ENCODE measurements around the gene DQX1. TPM values are rescaled to one million over a fixed set of nuclear protein-coding genes. Genes with fewer than 3 reads are reported as not detected.

The DQX1 gene
- polyA plus RNA-seq, 1 donor from 2014 or later, result 0.59 TPM

DNA sequence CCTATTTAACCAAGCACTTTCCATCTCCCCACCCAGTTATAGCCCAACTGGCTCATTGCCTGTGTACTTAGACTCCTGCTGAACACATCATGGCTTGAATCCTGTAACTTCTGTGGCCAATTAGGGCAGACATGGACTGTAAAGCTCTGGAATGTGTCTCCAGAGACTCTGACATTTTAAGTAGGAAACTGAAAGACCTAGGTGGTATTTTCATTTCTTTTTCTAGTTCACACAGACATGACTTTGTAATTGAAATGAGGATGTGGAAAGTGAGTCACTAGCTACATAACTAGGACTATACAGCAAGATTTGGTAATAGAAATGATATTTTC lies 40.7 kb upstream of the DQX1 start:
- TF ChIP-seq EZH2 (IDR thresholded peaks at IDR 0.05; ENCODE audit: borderline replicate concordance, insufficient read depth, low read length, poor library complexity, severe bottlenecking), result no peak
- TF ChIP-seq POLR2AphosphoS5 (IDR thresholded peaks at IDR 0.05), result no peak
- TF ChIP-seq REST (IDR thresholded peaks at IDR 0.05; ENCODE audit: borderline replicate concordance), result no peak
- no peak for TF ChIP-seq RAD21 (conservative IDR thresholded peaks at IDR 0.05)
- TF ChIP-seq EP300 (conservative IDR thresholded peaks at IDR 0.05; ENCODE audit: poor library complexity, severe bottlenecking), result no peak
- TF ChIP-seq, protein P1, sequence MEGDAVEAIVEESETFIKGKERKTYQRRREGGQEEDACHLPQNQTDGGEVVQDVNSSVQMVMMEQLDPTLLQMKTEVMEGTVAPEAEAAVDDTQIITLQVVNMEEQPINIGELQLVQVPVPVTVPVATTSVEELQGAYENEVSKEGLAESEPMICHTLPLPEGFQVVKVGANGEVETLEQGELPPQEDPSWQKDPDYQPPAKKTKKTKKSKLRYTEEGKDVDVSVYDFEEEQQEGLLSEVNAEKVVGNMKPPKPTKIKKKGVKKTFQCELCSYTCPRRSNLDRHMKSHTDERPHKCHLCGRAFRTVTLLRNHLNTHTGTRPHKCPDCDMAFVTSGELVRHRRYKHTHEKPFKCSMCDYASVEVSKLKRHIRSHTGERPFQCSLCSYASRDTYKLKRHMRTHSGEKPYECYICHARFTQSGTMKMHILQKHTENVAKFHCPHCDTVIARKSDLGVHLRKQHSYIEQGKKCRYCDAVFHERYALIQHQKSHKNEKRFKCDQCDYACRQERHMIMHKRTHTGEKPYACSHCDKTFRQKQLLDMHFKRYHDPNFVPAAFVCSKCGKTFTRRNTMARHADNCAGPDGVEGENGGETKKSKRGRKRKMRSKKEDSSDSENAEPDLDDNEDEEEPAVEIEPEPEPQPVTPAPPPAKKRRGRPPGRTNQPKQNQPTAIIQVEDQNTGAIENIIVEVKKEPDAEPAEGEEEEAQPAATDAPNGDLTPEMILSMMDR (IDR thresholded peaks at IDR 0.05; ENCODE audit: poor library complexity, severe bottlenecking), result no peak
- TF ChIP-seq TAF1 (IDR thresholded peaks at IDR 0.05; ENCODE audit: low read depth), result no peak
- no peak for TF ChIP-seq MXI1 (conservative IDR thresholded peaks at IDR 0.05; ENCODE audit: poor library complexity, severe bottlenecking)
- no peak for TF ChIP-seq SMC3 (conservative IDR thresholded peaks at IDR 0.05; ENCODE audit: poor library complexity)
- H3K79me2 ChIP-seq (replicated peaks; ENCODE audit: insufficient read depth, low read length), result no peaks in the 10 kb centered on the region
- H3K4me3 ChIP-seq (ENCODE audit: low read length), result no peak overlapping the region
- H3K4me2 ChIP-seq (ENCODE audit: low read length), result no peak overlapping the region
- no peaks in the 10 kb centered on the region for H4K20me1 ChIP-seq (ENCODE audit: insufficient read depth)
- no peaks in the 10 kb centered on the region for H3K9me3 ChIP-seq (ENCODE audit: low read length)
- no peaks in the 10 kb centered on the region for H3K9me2 ChIP-seq (ENCODE audit: insufficient read depth, low read length)
- H3K9ac ChIP-seq (ENCODE audit: low read length), result no peak overlapping the region
- H3K27me3 ChIP-seq (ENCODE audit: insufficient read depth, low read depth, low read length), result no peaks in the 10 kb centered on the region
- no peaks in the 10 kb centered on the region for H3F3A ChIP-seq (ENCODE audit: insufficient read depth, low read length, poor library complexity, severe bottlenecking)
- no peaks in the 10 kb centered on the region for H3K36me3 ChIP-seq (ENCODE audit: insufficient read depth, low read length)
- H3K27ac ChIP-seq (ENCODE audit: low read length), result no peak overlapping the region
- no peak overlapping the region for H2AFZ ChIP-seq (ENCODE audit: low read depth, low read length)

- no peak overlapping the region for H3K4me3 ChIP-seq (ENCODE audit: low read length)
- no peaks in the 10 kb centered on the region for H3K9me3 ChIP-seq (ENCODE audit: low read length)
- H4K20me1 ChIP-seq (ENCODE audit: insufficient read depth), result no peaks in the 10 kb centered on the region
- H3K9me2 ChIP-seq (ENCODE audit: insufficient read depth, low read length), result no peaks in the 10 kb centered on the region
- no peaks in the 10 kb centered on the region for H3K79me2 ChIP-seq (replicated peaks; ENCODE audit: insufficient read depth, low read length)
- no peak overlapping the region for H3K4me2 ChIP-seq (ENCODE audit: low read length)
- no peak for TF ChIP-seq POLR2AphosphoS5 (IDR thresholded peaks at IDR 0.05)
- TF ChIP-seq RAD21 (conservative IDR thresholded peaks at IDR 0.05), result no peak
- TF ChIP-seq, protein P1 (IDR thresholded peaks at IDR 0.05; ENCODE audit: poor library complexity, severe bottlenecking), result no peak
- TF ChIP-seq MXI1 (conservative IDR thresholded peaks at IDR 0.05; ENCODE audit: poor library complexity, severe bottlenecking), result no peak
- TF ChIP-seq EZH2 (IDR thresholded peaks at IDR 0.05; ENCODE audit: borderline replicate concordance, insufficient read depth, low read length, poor library complexity, severe bottlenecking), result no peak
- no peak for TF ChIP-seq SMC3 (conservative IDR thresholded peaks at IDR 0.05; ENCODE audit: poor library complexity)
- TF ChIP-seq TAF1 (IDR thresholded peaks at IDR 0.05; ENCODE audit: low read depth), result no peak
- TF ChIP-seq EP300 (conservative IDR thresholded peaks at IDR 0.05; ENCODE audit: poor library complexity, severe bottlenecking), result no peak
- no peak for TF ChIP-seq REST (IDR thresholded peaks at IDR 0.05; ENCODE audit: borderline replicate concordance)
- no peaks in the 10 kb centered on the region for H3F3A ChIP-seq (ENCODE audit: insufficient read depth, low read length, poor library complexity, severe bottlenecking)
- no peak overlapping the region for H2AFZ ChIP-seq (ENCODE audit: low read depth, low read length)
- no peaks in the 10 kb centered on the region for H3K36me3 ChIP-seq (ENCODE audit: insufficient read depth, low read length)
- no peaks in the 10 kb centered on the region for H3K27me3 ChIP-seq (ENCODE audit: insufficient read depth, low read depth, low read length)
- no peak overlapping the region for H3K27ac ChIP-seq (ENCODE audit: low read length)
- no peak overlapping the region for H3K9ac ChIP-seq (ENCODE audit: low read length)
Measured at GRCh38 chr2:74566076-74566753, 40.2 kb upstream of the DQX1 start.
